NCI-H2227 (cell line): ENCODE results near the gene COL23A1.
A peak's percentile ranks its signal among the peaks of the same experiment; 100 is the strongest.

Source experiments
- DNase-seq: peaks from one replicate; lab custom pipeline; 2025; ENCODE audit not compliant: unreplicated experiment; lab: John Stamatoyannopoulos, UW

Gene COL23A1

GRCh38 chr5:178557416-178557815, 32.8 kb downstream of the COL23A1 start:
- DNase-seq = no peak

DNA sequence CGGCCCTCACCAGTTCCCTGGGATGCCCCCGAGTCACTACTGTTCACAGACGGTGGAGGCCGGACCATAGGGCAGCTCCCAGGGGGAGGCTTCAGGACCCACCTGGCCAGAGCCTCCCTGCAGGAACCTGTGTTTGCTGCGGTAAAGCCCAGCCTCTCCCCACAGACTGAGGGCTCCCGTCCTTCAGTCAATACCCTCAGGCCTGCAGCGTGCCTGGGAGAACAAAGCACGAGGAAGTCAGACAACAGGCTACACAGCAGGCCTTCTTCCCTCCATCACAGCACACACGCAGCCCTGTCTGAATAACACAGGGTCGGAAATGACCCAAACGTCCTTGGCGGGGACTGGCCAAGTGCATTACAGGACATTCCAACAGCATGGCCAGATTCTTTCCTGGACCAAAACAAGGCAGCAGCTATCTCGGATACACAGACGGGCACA, 34.4 kb downstream of the COL23A1 start:
- no peak for DNase-seq

DNA sequence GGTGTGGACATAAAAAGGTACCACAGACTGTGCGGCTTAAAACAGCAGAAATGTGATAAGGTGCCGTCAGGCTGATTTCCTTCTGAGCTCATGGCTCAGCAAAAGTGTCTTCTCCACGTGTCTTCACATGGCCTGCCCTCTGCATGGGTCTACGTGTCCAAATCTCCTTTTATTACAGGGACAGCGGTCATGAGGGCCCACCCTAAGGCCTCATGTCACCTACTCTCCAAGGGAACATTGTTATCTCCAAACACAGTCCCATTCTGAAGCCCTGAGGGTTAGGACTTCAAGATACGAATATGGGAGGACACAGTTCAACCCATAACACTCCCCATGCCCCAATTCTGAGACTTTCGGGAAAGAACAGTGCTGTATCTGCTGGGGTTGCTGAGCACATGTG, 35.2 kb downstream of the COL23A1 start:
- DNase-seq = no peak

- no peak for DNase-seq
These were observed 35.9 kb downstream of the COL23A1 start for GRCh38 chr5:178554311-178554710.

DNA sequence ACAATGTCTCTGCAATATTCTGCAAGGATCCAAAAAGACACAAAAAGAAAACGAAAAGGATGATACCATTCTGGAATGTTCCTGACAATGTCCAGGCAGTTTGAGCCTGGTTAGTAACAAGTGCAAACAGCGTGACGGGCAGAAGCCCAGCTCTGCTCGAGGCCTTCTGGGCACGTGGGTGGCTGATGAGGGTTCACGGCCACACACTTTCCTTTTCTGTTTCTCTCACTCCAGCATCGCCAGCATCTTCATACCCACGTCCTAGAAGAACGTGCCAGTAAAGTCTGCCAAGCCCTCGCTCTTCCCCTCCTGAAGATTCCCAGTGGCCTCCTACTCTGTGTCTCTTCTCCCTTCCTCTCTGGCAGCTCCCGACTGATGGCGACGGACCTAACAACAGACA, 36.7 kb downstream of the COL23A1 start:
- DNase-seq = no peak

GRCh38 chr5:178551468-178551867, 38.7 kb downstream of the COL23A1 start:
- no peak for DNase-seq

DNA sequence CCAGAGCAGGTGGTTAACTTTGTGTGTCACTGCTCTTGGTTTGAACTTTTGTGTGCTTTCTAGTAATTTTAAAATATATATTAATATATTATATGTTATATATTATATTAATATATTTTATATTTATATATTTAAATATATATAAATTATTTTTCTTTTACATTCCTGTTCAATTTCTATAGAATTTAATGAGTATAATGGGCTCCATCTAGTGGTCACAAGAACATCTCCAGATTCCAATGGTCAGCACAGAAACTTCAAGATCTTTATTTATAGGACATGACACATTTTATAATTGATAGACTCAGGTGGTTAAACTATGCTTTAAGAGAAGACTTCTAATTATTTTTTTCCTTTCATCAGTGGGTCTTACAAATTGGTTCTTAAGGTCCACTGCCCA, 39.1 kb downstream of the COL23A1 start:
- peak; percentile 3 for DNase-seq

- no peak for DNase-seq
These were observed 41.4 kb downstream of the COL23A1 start for GRCh38 chr5:178548746-178549145.

DNA sequence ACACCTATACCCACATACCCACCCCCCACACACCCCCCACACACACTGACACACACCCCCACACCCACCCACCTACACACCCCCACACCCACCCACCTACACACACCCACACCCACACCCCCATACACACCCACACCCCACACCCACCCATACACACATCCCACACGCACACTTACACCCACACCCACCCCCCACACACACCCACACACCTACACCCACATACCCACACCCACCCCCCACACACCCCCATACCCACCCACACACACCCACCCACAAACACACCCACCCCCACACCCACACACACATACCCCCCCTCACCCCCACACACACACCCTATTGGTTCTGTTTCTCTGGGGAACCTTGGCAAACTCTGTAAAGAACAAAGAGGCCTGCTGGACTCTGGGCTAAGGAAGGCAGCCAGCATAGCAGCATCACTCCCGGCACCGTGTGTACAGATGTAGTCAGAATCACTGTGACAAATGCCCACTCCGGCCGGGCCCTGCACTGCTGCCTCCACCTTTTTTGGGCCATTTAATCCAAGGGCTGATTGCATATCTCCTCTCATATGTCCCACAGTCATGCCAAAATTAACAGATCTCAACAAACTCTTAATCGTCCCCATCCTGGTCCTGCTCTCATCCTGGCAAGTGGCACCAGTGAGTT, 42.3 kb downstream of the COL23A1 start:
- DNase-seq = no peak

GRCh38 chr5:178547052-178547666, 43.0 kb downstream of the COL23A1 start:
- DNase-seq = no peak

- no peak for DNase-seq
These were observed 43.5 kb downstream of the COL23A1 start for GRCh38 chr5:178546675-178547033.

DNA sequence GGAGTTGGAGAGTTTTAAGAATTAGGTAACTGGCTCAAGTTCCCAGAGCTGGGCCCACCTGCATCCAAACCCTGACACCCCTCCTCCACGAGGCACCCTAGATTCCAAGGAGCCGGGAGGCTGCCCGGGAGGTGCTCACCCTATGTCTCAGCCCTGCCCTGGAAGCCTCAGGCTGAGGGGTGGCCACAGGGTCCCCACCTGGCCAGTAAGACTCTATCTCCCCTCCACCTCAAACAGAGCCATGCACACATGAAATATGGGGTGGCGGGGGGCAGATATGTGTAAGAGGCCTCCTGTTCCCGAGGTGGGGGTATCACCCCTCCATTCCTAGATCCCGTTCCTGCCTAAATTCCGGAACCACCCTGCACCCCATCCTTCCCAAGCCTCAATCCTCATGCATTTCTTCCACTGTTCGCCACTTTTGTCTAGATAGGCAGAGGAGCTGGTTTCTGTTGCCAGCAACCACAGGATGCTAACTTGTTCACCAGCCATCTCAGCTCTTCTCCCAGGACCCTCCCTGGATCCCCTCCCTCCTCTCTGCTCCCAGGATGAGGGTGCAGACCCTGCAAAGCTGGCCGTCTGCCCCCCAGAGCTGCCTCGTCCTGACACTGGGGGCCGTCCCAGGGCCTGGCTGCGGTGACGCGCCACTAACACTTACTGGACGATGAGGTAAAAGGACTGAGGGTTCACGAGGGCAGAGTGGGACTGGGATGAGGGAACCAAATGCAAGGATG, 44.1 kb downstream of the COL23A1 start:
- no peak for DNase-seq

- no peak for DNase-seq
These were observed 45.0 kb downstream of the COL23A1 start for GRCh38 chr5:178545176-178545575.

GRCh38 chr5:178544166-178544834, 45.9 kb downstream of the COL23A1 start:
- no peak for DNase-seq

GRCh38 chr5:178542455-178542854, 47.7 kb downstream of the COL23A1 start:
- DNase-seq = no peak

DNA sequence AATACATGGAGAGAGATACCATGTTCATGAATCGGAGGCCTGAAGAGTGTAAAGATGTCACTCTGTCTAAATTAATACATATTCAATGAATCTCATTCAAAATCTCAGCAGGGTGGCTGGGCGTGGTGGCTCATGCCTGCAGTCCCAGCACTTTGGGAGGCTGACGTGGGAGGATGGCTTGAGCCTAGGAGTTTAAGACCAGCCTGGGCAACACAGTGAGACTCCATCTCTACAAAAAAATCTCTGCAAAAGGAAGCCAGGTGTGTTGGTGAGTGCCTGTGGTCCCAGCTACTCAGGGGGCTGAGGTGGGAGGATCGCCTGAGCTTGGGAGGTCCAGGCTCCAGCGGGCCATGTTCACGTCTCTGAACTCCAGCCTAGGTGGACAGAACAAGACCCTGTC, 49.7 kb downstream of the COL23A1 start:
- DNase-seq = no peak

DNA sequence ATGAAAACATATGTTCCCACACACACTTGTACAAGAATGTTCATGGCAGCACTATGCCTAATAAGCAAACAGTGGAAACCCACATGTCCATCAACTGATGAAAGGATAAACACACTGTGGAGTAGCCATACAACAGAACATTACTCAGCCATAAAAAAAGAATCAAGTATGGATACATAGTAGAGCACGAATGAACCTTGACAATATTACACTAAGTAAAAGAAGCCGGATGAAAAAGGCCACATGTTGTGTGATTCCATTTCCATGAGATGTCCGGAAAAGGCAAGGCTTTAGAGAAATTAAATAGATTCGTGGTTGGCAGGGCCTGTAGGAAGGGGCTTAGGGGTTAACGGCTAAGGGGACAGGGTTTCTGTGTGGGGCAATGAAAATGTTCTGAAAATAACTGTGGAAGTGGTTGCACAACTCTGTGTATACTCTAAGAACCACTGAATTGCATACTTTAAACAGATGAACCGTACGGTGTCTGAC, 51.4 kb downstream of the COL23A1 start:
- DNase-seq = no peak

DNA sequence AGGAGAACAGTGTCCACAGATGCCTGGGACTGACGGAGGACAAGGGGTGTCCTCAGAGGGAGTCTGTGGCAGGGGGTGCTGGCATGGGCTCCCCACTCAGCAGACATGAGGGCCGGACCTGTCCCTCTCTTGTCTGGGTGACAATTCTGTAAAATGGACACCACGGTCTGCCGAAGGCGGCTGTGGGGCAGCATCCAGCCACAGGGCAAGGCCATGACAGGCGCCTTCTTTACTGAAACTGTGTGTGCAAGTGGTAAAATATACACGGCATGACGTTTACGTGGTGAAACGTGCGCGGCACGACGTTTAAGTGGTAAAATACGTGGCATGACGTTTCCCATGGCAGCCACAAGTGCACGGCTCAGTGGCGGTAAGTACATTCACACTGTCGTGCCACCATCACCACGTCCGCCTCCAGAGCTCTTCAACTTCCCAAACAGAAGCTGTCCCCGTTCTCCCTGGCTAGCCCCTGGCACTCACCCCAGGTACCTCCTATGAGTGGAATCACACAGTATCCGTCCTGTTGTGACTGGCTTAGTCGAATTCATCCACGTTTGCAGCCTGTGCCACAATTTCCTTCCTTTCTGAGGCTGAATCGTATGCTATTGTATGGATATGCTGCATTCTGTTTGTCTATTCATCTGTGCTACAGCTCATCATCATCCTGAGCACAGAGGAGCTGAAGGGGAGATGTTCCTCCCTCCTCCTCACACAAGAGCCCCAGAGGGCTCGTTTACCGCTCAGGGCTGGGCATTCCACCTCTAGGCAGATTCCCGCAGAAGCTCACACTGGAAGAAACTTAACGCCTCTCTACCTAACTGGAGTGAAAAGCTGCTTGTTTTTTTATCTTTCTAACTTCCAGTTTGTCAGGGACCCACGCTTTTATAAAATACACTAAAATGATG, 52.5 kb downstream of the COL23A1 start:
- DNase-seq = no peak

DNA sequence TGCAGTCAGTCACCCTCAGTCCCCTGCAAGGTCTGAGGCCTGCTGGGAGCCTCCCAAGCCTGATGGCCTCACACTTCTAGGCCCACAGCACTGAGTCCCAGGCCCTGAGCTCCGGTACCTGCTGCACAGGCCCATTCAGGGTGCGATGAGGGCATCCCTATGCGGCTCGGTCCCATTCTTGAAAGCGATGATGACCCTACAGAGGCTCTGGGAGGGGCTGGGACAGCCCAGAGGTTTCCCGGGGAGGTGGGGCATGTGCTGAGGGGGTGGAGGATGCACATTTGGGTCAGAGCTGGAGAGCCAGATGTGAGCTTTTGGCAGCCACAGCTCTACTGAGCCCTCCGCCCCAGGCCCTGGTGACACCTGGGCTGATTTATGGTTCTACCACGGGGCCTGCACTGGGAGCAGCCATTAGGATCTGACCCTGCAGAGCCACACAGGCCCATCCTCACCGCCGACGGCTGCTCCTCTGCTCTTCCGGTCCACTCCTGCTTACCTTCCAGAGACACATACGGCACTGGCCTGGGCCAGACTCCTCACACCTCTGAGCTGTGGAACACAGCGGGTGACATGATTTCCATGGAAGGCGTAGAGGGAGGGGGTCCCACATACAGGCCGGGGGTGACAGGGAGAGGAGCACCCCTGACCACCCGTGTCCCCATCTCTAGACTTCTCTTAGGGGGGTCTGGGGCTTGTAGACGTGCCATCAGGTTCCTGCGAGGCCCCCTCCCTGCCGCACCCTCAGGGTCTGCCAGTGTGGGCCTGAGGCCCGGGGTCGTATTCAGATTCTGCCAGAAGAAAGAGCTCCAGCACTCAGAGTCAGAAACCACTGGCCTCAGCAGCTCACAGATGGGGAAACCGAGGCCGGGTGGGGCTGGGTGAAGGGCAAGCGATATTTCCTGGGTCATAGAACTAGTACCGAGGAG, 53.4 kb downstream of the COL23A1 start:
- DNase-seq = no peak
